ENCODE measurements around the gene POLR2H.

DNA sequence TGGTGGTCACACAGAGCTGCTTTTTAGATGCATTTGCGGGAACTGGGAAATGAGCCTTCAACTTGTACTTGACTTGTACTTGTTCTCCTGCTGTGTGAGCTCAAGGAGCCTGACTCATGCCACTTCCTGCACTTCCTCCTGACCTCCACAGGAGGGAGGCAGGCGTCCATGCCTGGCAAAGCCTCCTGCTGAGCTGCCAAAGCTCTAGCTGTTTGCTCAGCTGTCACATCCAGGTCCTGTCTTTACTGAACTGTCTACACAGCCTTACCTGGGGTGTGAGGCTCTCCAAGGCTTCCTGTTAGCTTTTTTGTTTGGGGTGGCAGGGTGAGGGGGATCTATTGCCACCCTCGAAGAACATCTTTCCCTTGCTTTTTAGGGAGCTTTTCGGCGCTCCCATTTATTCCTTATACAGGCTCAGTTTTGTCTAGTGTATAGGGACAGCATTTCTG is 10.1 kb downstream of the POLR2H start:
- TF ChIP-seq SMC3 (IDR thresholded peaks at IDR 0.05; ENCODE audit: low read depth, low read length), result peak; percentile 98
- TF ChIP-seq CTCF (conservative IDR thresholded peaks at IDR 0.05; ENCODE audit: low read depth, low read length), result peak; percentile 99
- TF ChIP-seq MAFK (IDR thresholded peaks at IDR 0.05; ENCODE audit: low read depth, low read length), result no peak
- TF ChIP-seq POLR2A (IDR thresholded peaks at IDR 0.05; ENCODE audit: low read depth, low read length), result no peak
- TF ChIP-seq, protein P1, sequence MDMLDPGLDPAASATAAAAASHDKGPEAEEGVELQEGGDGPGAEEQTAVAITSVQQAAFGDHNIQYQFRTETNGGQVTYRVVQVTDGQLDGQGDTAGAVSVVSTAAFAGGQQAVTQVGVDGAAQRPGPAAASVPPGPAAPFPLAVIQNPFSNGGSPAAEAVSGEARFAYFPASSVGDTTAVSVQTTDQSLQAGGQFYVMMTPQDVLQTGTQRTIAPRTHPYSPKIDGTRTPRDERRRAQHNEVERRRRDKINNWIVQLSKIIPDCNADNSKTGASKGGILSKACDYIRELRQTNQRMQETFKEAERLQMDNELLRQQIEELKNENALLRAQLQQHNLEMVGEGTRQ (IDR thresholded peaks at IDR 0.05; ENCODE audit: low read depth, low read length), result no peak

Data from IMR-90 (cell line).